Central memory CD8-positive, alpha-beta T cell (primary cell): ENCODE results near the gene DEFB132.

Experiments used
- ATAC-seq: fragments of 150-1000 bp; cut with Tn5 transposase; replicated peaks from 2 replicates; pipeline ENCODE4 v1.10.0; 2022; ENCODE audit warnings: mild to moderate bottlenecking, moderate FRiP score, moderate number of reproducible peaks; ENCODE audit not compliant: poor library complexity, severe bottlenecking; ENCODE audit errors: extremely low read depth
- DNase-seq, 2 donors: peaks; one replicate each; pipeline ENCODE4 v3.0.0; 2021; ENCODE audit warnings: low spot score in 2 of 2
- H3K27ac Mint-ChIP-seq: one replicate; pipeline ENCODE4 v1.8.0; 2022; ENCODE audit warnings: low read depth, mild to moderate bottlenecking, moderate library complexity, mixed read lengths
- H3K27me3 Mint-ChIP-seq: one replicate; pipeline ENCODE4 v1.8.0; 2022; ENCODE audit warnings: mixed read lengths
- H3K36me3 Mint-ChIP-seq: one replicate; pipeline ENCODE4 v1.8.0; 2022; ENCODE audit warnings: mild to moderate bottlenecking, moderate library complexity, mixed read lengths; ENCODE audit not compliant: insufficient read depth
- H3K4me1 Mint-ChIP-seq: one replicate; pipeline ENCODE4 v1.8.0; 2022; ENCODE audit warnings: mixed read lengths
- H3K4me3 Mint-ChIP-seq: one replicate; pipeline ENCODE4 v1.8.0; 2022; ENCODE audit warnings: mild to moderate bottlenecking, moderate library complexity, mixed read lengths
- H3K9me3 Mint-ChIP-seq: one replicate; pipeline ENCODE4 v1.8.0; 2022; ENCODE audit warnings: mixed read lengths

Gene DEFB132

GRCh38 chr20:271528-271927 is 14.0 kb downstream of the DEFB132 start:
- no peak for DNase-seq
- Mint-ChIP-seq H3K27me3 (peaks cover 8% of the 10 kb centered on the region), H3K36me3 (no peaks in the 10 kb centered on the region), H3K4me1 (peaks cover 7% of the 10 kb centered on the region), H3K27ac (no peak overlapping the region), H3K4me3 (no peak overlapping the region), H3K9me3 (no peaks in the 10 kb centered on the region)
- ATAC-seq = no peak

- ATAC-seq (no peak), DNase-seq (no peak)
- Mint-ChIP-seq H3K9me3 (no peaks in the 10 kb centered on the region), H3K36me3 (no peaks in the 10 kb centered on the region), H3K4me3 (no peak overlapping the region), H3K27ac (no peak overlapping the region), H3K4me1 (no peaks in the 10 kb centered on the region), H3K27me3 (no peaks in the 10 kb centered on the region)
Observed at GRCh38 chr20:272718-273117, 15.2 kb downstream of the DEFB132 start.

GRCh38 chr20:273884-274283 is 16.4 kb downstream of the DEFB132 start:
- ATAC-seq (no peak), DNase-seq (no peak)
- Mint-ChIP-seq H3K27me3 (no peaks in the 10 kb centered on the region), H3K36me3 (no peaks in the 10 kb centered on the region), H3K9me3 (no peaks in the 10 kb centered on the region), H3K4me3 (no peak overlapping the region), H3K4me1 (no peaks in the 10 kb centered on the region), H3K27ac (no peak overlapping the region)

- no peak overlapping the region for H3K27ac Mint-ChIP-seq
- no peaks in the 10 kb centered on the region for H3K4me1 Mint-ChIP-seq
Observed at GRCh38 chr20:275791-276190, 18.3 kb downstream of the DEFB132 start.

GRCh38 chr20:276620-277495 is 19.3 kb downstream of the DEFB132 start:
- no peak for DNase-seq
- Mint-ChIP-seq H3K4me3 (no peak overlapping the region), H3K27ac (no peak overlapping the region), H3K4me1 (no peaks in the 10 kb centered on the region), H3K36me3 (no peaks in the 10 kb centered on the region), H3K27me3 (no peaks in the 10 kb centered on the region), H3K9me3 (no peaks in the 10 kb centered on the region)
- no peak for ATAC-seq

More at GRCh38 chr20:275791-276190, 18.3 kb downstream of the DEFB132 start:
- Mint-ChIP-seq H3K36me3 (no peaks in the 10 kb centered on the region), H3K4me3 (no peak overlapping the region), H3K27me3 (no peaks in the 10 kb centered on the region), H3K9me3 (no peaks in the 10 kb centered on the region)
- DNase-seq (no peak), ATAC-seq (no peak)

- Mint-ChIP-seq H3K4me1 (no peaks in the 10 kb centered on the region), H3K36me3 (no peaks in the 10 kb centered on the region), H3K9me3 (no peaks in the 10 kb centered on the region), H3K4me3 (no peak overlapping the region), H3K27ac (no peak overlapping the region), H3K27me3 (no peaks in the 10 kb centered on the region)
- no peak for DNase-seq
- ATAC-seq = no peak
Observed at GRCh38 chr20:277496-277781, 19.9 kb downstream of the DEFB132 start.

GRCh38 chr20:278181-278580 is 20.7 kb downstream of the DEFB132 start:
- Mint-ChIP-seq H3K27me3 (no peaks in the 10 kb centered on the region), H3K4me1 (no peaks in the 10 kb centered on the region), H3K9me3 (no peaks in the 10 kb centered on the region), H3K27ac (no peak overlapping the region), H3K4me3 (no peak overlapping the region), H3K36me3 (no peaks in the 10 kb centered on the region)
- DNase-seq (no peak), ATAC-seq (no peak)

- Mint-ChIP-seq H3K27ac (no peak overlapping the region), H3K4me3 (no peak overlapping the region), H3K36me3 (no peaks in the 10 kb centered on the region), H3K9me3 (no peaks in the 10 kb centered on the region), H3K27me3 (no peaks in the 10 kb centered on the region), H3K4me1 (no peaks in the 10 kb centered on the region)
- no peak for DNase-seq
- no peak for ATAC-seq
Observed at GRCh38 chr20:278607-279571, 21.4 kb downstream of the DEFB132 start.

GRCh38 chr20:284172-284571 is 26.6 kb downstream of the DEFB132 start:
- Mint-ChIP-seq H3K27ac (no peak overlapping the region), H3K27me3 (no peaks in the 10 kb centered on the region), H3K4me1 (no peaks in the 10 kb centered on the region), H3K9me3 (no peaks in the 10 kb centered on the region), H3K36me3 (no peaks in the 10 kb centered on the region), H3K4me3 (no peak overlapping the region)
- DNase-seq (no peak), ATAC-seq (no peak)

- H3K4me1 Mint-ChIP-seq = no peaks in the 10 kb centered on the region
- H3K9me3 Mint-ChIP-seq = no peaks in the 10 kb centered on the region
- H3K27me3 Mint-ChIP-seq = no peaks in the 10 kb centered on the region
- ATAC-seq = no peak
- peaks cover 3% of the 10 kb centered on the region for H3K36me3 Mint-ChIP-seq
- no peak overlapping the region for H3K27ac Mint-ChIP-seq
- DNase-seq = no peak
- no peak overlapping the region for H3K4me3 Mint-ChIP-seq
Observed at GRCh38 chr20:286508-286907, 29.0 kb downstream of the DEFB132 start.

GRCh38 chr20:288956-289692 is 31.6 kb downstream of the DEFB132 start:
- H3K27ac Mint-ChIP-seq = no peak overlapping the region
- H3K27me3 Mint-ChIP-seq = no peaks in the 10 kb centered on the region
- ATAC-seq = no peak
- H3K36me3 Mint-ChIP-seq = peaks cover 3% of the 10 kb centered on the region
- H3K4me3 Mint-ChIP-seq = no peak overlapping the region
- DNase-seq = no peak
- no peaks in the 10 kb centered on the region for H3K9me3 Mint-ChIP-seq
- no peaks in the 10 kb centered on the region for H3K4me1 Mint-ChIP-seq

GRCh38 chr20:289693-290083 is 32.2 kb downstream of the DEFB132 start:
- Mint-ChIP-seq H3K4me1 (no peaks in the 10 kb centered on the region), H3K9me3 (no peaks in the 10 kb centered on the region), H3K27ac (no peak overlapping the region), H3K27me3 (no peaks in the 10 kb centered on the region), H3K36me3 (peaks cover 3% of the 10 kb centered on the region), H3K4me3 (no peak overlapping the region)
- peak; percentile 16 for ATAC-seq
- no peak for DNase-seq
